GM18526 (cell line): ENCODE data around the gene ANTXR2.

Experiments
- POLR2A ChIP-seq: IDR thresholded peaks from 3 replicates; pipeline ENCODE4 v1.6.1; 2011; ENCODE audit not compliant: insufficient read length; ENCODE audit errors: extremely low read depth

ANTXR2 gene

GRCh38 chr4:80017125-80017854, 55.7 kb downstream of the ANTXR2 start:
- TF ChIP-seq POLR2A, result no peak

- TF ChIP-seq POLR2A, result no peak
These were observed 56.5 kb downstream of the ANTXR2 start for GRCh38 chr4:80016506-80016905.

GRCh38 chr4:80015407-80016189, 57.4 kb downstream of the ANTXR2 start:
- no peak for TF ChIP-seq POLR2A

GRCh38 chr4:80014531-80014930, 58.5 kb downstream of the ANTXR2 start:
- no peak for TF ChIP-seq POLR2A

GRCh38 chr4:80012291-80012690, 60.7 kb downstream of the ANTXR2 start:
- no peak for TF ChIP-seq POLR2A

- no peak for TF ChIP-seq POLR2A
These were observed 61.3 kb downstream of the ANTXR2 start for GRCh38 chr4:80011636-80012236.

- TF ChIP-seq POLR2A, result no peak
These were observed 62.7 kb downstream of the ANTXR2 start for GRCh38 chr4:80010316-80010715.

- TF ChIP-seq POLR2A, result no peak
These were observed 63.2 kb downstream of the ANTXR2 start for GRCh38 chr4:80009806-80010205.

GRCh38 chr4:80008971-80009370, 64.1 kb downstream of the ANTXR2 start:
- TF ChIP-seq POLR2A, result no peak

GRCh38 chr4:80008351-80008750, 64.7 kb downstream of the ANTXR2 start:
- TF ChIP-seq POLR2A, result no peak

GRCh38 chr4:80007745-80008149, 65.3 kb downstream of the ANTXR2 start:
- no peak for TF ChIP-seq POLR2A

GRCh38 chr4:80006935-80007744, 65.9 kb downstream of the ANTXR2 start:
- TF ChIP-seq POLR2A, result no peak

GRCh38 chr4:80005863-80006262, 67.2 kb downstream of the ANTXR2 start:
- no peak for TF ChIP-seq POLR2A

GRCh38 chr4:80004319-80004718, 68.7 kb downstream of the ANTXR2 start:
- TF ChIP-seq POLR2A, result no peak

GRCh38 chr4:79998201-79998600, 74.8 kb downstream of the ANTXR2 start:
- no peak for TF ChIP-seq POLR2A
